MM.1S (cell line): ENCODE measurements around the gene CCBE1.

Experiments used
- DNase-seq: peaks from one replicate; pipeline ENCODE4 v3.0.0-alpha.2; 2015
- H2AFZ ChIP-seq: fragments of 300-600 bp; sonication (generic); 2 replicates; pipeline ENCODE4 v1.6.0; 2016; ENCODE audit warnings: antibody characterized with exemption, low read length
- H3F3A ChIP-seq: fragments of 300-600 bp; sonication (generic); 2 replicates; pipeline ENCODE4 v1.6.1; 2016; ENCODE audit warnings: mild to moderate bottlenecking, antibody characterized with exemption, low read length, moderate library complexity, mixed read lengths; ENCODE audit not compliant: insufficient read depth
- H3K27ac ChIP-seq: fragments of 300-600 bp; sonication (generic); 2 replicates; pipeline ENCODE4 v1.5.1; 2016; ENCODE audit warnings: mild to moderate bottlenecking, low read length
- H3K27me3 ChIP-seq: fragments of 300-600 bp; sonication (generic); replicated peaks from 2 replicates; pipeline ENCODE4 v1.6.0; 2016; ENCODE audit warnings: low read length; ENCODE audit not compliant: insufficient read depth
- H3K36me3 ChIP-seq: fragments of 300-600 bp; sonication (generic); replicated peaks from 2 replicates; pipeline ENCODE4 v1.6.1; 2016; ENCODE audit warnings: mild to moderate bottlenecking, low read length, mixed read lengths; ENCODE audit not compliant: insufficient read depth
- H3K4me1 ChIP-seq: fragments of 300-600 bp; sonication (generic); 2 replicates; pipeline ENCODE4 v1.6.1; 2016; ENCODE audit warnings: low read length, mixed read lengths
- H3K4me2 ChIP-seq: fragments of 300-600 bp; sonication (generic); 2 replicates; pipeline ENCODE4 v1.6.0; 2016; ENCODE audit warnings: low read depth, low read length
- H3K4me3 ChIP-seq: fragments of 300-600 bp; sonication (generic); 2 replicates; pipeline ENCODE4 v1.5.1; 2016; ENCODE audit warnings: low read length, mixed read lengths
- H3K79me2 ChIP-seq: fragments of 300-600 bp; sonication (generic); 2 replicates; pipeline ENCODE4 v1.6.1; 2016; ENCODE audit warnings: mixed run types, low read length, mixed read lengths
- H3K9ac ChIP-seq: fragments of 300-600 bp; sonication (generic); 2 replicates; pipeline ENCODE4 v1.6.1; 2016; ENCODE audit warnings: low read length, mixed read lengths
- H3K9me2 ChIP-seq: fragments of 300-600 bp; sonication (generic); replicated peaks from 2 replicates; pipeline ENCODE4 v1.6.1; 2016; ENCODE audit warnings: mild to moderate bottlenecking, low read length, mixed read lengths; ENCODE audit not compliant: insufficient read depth
- H3K9me3 ChIP-seq: fragments of 300-600 bp; sonication (generic); replicated peaks from 2 replicates; pipeline ENCODE4 v1.6.1; 2016; ENCODE audit warnings: mild to moderate bottlenecking, low read length, mixed read lengths; ENCODE audit not compliant: insufficient read depth
- H4K20me1 ChIP-seq: fragments of 300-600 bp; sonication (generic); 2 replicates; pipeline ENCODE4 v1.6.1; 2016; ENCODE audit warnings: mild to moderate bottlenecking, low read length, moderate library complexity, mixed read lengths; ENCODE audit not compliant: insufficient read depth
- CTCF ChIP-seq: fragments of 300-600 bp; sonication (generic); IDR thresholded peaks from 2 replicates; pipeline ENCODE4 v1.5.1; 2016; ENCODE audit warnings: antibody characterized with exemption, low read length, mixed read lengths
- EZH2 ChIP-seq: fragments of 300-600 bp; sonication (generic); optimal IDR thresholded peaks from 2 replicates; pipeline ENCODE3; 2017; ENCODE audit warnings: low read depth, mild to moderate bottlenecking, antibody characterized with exemption, low read length, mixed read lengths
- EZH2phosphoT487 ChIP-seq: fragments of 300-600 bp; sonication (generic); IDR thresholded peaks from 2 replicates; pipeline ENCODE4 v1.6.1; 2018; ENCODE audit warnings: antibody characterized with exemption, low read length

The CCBE1 gene

GRCh38 chr18:59579509-59579908 lies 117.7 kb downstream of the CCBE1 start:
- Histone ChIP-seq H4K20me1 (no peaks in the 10 kb centered on the region), H3K4me3 (no peak overlapping the region), H3K4me2 (no peak overlapping the region), H3K27me3 (no peaks in the 10 kb centered on the region), H3K9ac (no peak overlapping the region), H3K9me3 (no peaks in the 10 kb centered on the region), H3K4me1 (no peaks in the 10 kb centered on the region), H3K79me2 (no peaks in the 10 kb centered on the region), H3F3A (no peaks in the 10 kb centered on the region), H3K9me2 (no peaks in the 10 kb centered on the region), H3K36me3 (no peaks in the 10 kb centered on the region), H3K27ac (no peak overlapping the region), H2AFZ (no peak overlapping the region)
- TF ChIP-seq CTCF: no peak
- no peak for TF ChIP-seq EZH2
- no peak for TF ChIP-seq EZH2phosphoT487
- no peak for DNase-seq

DNA sequence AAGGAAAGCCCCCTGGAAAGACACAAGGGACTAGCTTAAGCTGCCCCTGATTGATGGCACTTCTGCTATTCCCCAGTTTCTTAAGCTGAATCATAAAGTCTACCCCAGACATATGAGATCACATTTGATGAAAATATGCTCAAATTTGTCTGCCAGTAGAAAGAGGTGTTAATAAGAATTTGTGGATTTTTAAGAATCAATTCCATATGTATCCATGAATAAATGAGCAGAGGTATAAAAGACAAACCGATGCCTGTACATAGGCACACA lies 119.9 kb downstream of the CCBE1 start:
- Histone ChIP-seq H3K79me2 (no peaks in the 10 kb centered on the region), H3K27ac (no peak overlapping the region), H2AFZ (no peak overlapping the region), H3K9me2 (no peaks in the 10 kb centered on the region), H3K9me3 (no peaks in the 10 kb centered on the region), H3K36me3 (no peaks in the 10 kb centered on the region), H4K20me1 (no peaks in the 10 kb centered on the region), H3F3A (no peaks in the 10 kb centered on the region), H3K4me2 (no peak overlapping the region), H3K27me3 (no peaks in the 10 kb centered on the region), H3K9ac (no peak overlapping the region), H3K4me1 (no peaks in the 10 kb centered on the region), H3K4me3 (no peak overlapping the region)
- no peak for DNase-seq
- TF ChIP-seq EZH2 (no peak), CTCF (no peak), EZH2phosphoT487 (no peak)

GRCh38 chr18:59576541-59577385 lies 120.5 kb downstream of the CCBE1 start:
- no peaks in the 10 kb centered on the region for H3K9me2 ChIP-seq
- no peak overlapping the region for H3K27ac ChIP-seq
- no peak for DNase-seq
- H3K4me3 ChIP-seq: no peak overlapping the region
- H3K27me3 ChIP-seq: no peaks in the 10 kb centered on the region
- no peak overlapping the region for H3K4me2 ChIP-seq
- no peaks in the 10 kb centered on the region for H3K79me2 ChIP-seq
- no peaks in the 10 kb centered on the region for H3F3A ChIP-seq
- no peaks in the 10 kb centered on the region for H3K4me1 ChIP-seq
- TF ChIP-seq EZH2: no peak
- TF ChIP-seq EZH2phosphoT487: no peak
- TF ChIP-seq CTCF: no peak
- no peaks in the 10 kb centered on the region for H4K20me1 ChIP-seq
- H3K36me3 ChIP-seq: no peaks in the 10 kb centered on the region
- H2AFZ ChIP-seq: no peak overlapping the region
- H3K9ac ChIP-seq: no peak overlapping the region
- H3K9me3 ChIP-seq: no peaks in the 10 kb centered on the region
